IMR-90 (cell line): ENCODE measurements around the gene FRAS1. TPM values are rescaled to one million over a fixed set of nuclear protein-coding genes. Genes with fewer than 3 reads are reported as not detected.

ENCODE experiments used
- ATAC-seq: fragments of 200-7000 bp; cut with Tn5 transposase; 2 replicates; pipeline ENCODE4 v1.9.1; 2020; ENCODE audit warnings: low read depth, mild to moderate bottlenecking, moderate library complexity
- BruUV-seq: library from RNA; stranded (reverse); fragments of 400-500 nt; replicated peaks from 2 replicates; lab custom pipeline; 2021; lab: Mats Ljungman, UMichigan
- CTCF ChIA-PET: fragments of 300-600 bp; formaldehyde crosslinking; extraction: SDS; loops from one replicate; lab custom pipeline; 2021; ENCODE audit warnings: antibody characterized with exemption; lab: Yijun Ruan, JAX
- POLR2A ChIA-PET: fragments of 300-600 bp; sonication (Branson Sonifier 250); formaldehyde crosslinking; loops from one replicate; lab custom pipeline; 2022; ENCODE audit warnings: antibody characterized with exemption; ENCODE audit not compliant: unreplicated experiment; lab: Charles Lee
- DNase-seq: peaks from one replicate; pipeline ENCODE4 v3.0.0; 2013
- H2AFZ ChIP-seq: replicated peaks from 2 replicates; pipeline ENCODE3; 2013; ENCODE audit warnings: low read length, mild to moderate bottlenecking; ENCODE audit not compliant: poor library complexity
- H2AK5ac ChIP-seq: 2 replicates; pipeline ENCODE4 v1.6.1; 2013; ENCODE audit warnings: low read depth, low read length, inconsistent platforms
- H2AK9ac ChIP-seq: replicated peaks from 2 replicates; pipeline ENCODE3; 2013; ENCODE audit warnings: mild to moderate bottlenecking, low read depth, low read length, moderate library complexity; ENCODE audit not compliant: poor library complexity
- H2BK120ac ChIP-seq: 2 replicates; pipeline ENCODE4 v1.6.1; 2013; ENCODE audit warnings: low read depth, low read length, inconsistent platforms
- H2BK15ac ChIP-seq: 3 replicates; pipeline ENCODE4 v1.6.1; 2013; ENCODE audit warnings: low read depth, low read length, inconsistent platforms
- H2BK20ac ChIP-seq: 2 replicates; pipeline ENCODE4 v1.6.1; 2013; ENCODE audit warnings: low read depth, mild to moderate bottlenecking, inconsistent platforms, low read length, moderate library complexity
- H2BK5ac ChIP-seq: 2 replicates; pipeline ENCODE4 v1.6.1; 2013; ENCODE audit warnings: mild to moderate bottlenecking, low read depth, low read length, inconsistent platforms; ENCODE audit not compliant: poor library complexity, severe bottlenecking
- H3K14ac ChIP-seq: replicated peaks from 2 replicates; pipeline ENCODE4 v1.6.1; 2013; ENCODE audit warnings: low read depth, low read length, inconsistent platforms
- H3K18ac ChIP-seq: 2 replicates; pipeline ENCODE4 v1.6.1; 2013; ENCODE audit warnings: low read depth, low read length, control low read depth
- H3K23ac ChIP-seq: 2 replicates; pipeline ENCODE4 v1.6.1; 2013; ENCODE audit warnings: low read depth, low read length, inconsistent platforms
- H3K27ac ChIP-seq: 2 replicates; pipeline ENCODE4 v1.5.1; 2013; ENCODE audit warnings: mild to moderate bottlenecking, control low read depth, low read length; ENCODE audit not compliant: insufficient read depth
- H3K27me3 ChIP-seq: 2 replicates; pipeline ENCODE4 v1.6.1; 2013; ENCODE audit warnings: low read length; ENCODE audit not compliant: control insufficient read depth, insufficient read depth
- H3K36me3 ChIP-seq: 2 replicates; pipeline ENCODE4 v1.6.1; 2013; ENCODE audit warnings: low read length, mixed read lengths; ENCODE audit not compliant: control insufficient read depth, insufficient read depth
- H3K4ac ChIP-seq: 2 replicates; pipeline ENCODE4 v1.6.1; 2013; ENCODE audit warnings: low read depth, low read length, inconsistent platforms
- H3K4me1 ChIP-seq: 2 replicates; pipeline ENCODE4 v1.6.1; 2013; ENCODE audit warnings: low read length, mixed read lengths; ENCODE audit not compliant: control insufficient read depth, insufficient read depth
- H3K4me2 ChIP-seq: 2 replicates; pipeline ENCODE4 v1.6.1; 2013; ENCODE audit warnings: low read depth, mild to moderate bottlenecking, control low read depth, low read length, moderate library complexity
- H3K4me3 ChIP-seq: 2 replicates; pipeline ENCODE4 v1.5.1; 2013; ENCODE audit warnings: low read depth, mild to moderate bottlenecking, control low read depth, low read length, moderate library complexity; ENCODE audit not compliant: insufficient read depth
- H3K56ac ChIP-seq: 2 replicates; pipeline ENCODE4 v1.6.1; 2013; ENCODE audit warnings: low read length, inconsistent platforms; ENCODE audit not compliant: insufficient read depth; ENCODE audit errors: extremely low read depth
- H3K79me1 ChIP-seq, 2 experiments: 2 replicates each; pipeline ENCODE4 v1.6.1; 2013; ENCODE audit warnings: low read length in 2 of 2, inconsistent platforms in 1 of 2, low read depth in 1 of 2
- H3K9ac ChIP-seq: 2 replicates; pipeline ENCODE4 v1.6.1; 2013; ENCODE audit warnings: low read depth, low read length, control low read depth
- H3K9me1 ChIP-seq: 2 replicates; pipeline ENCODE4 v1.6.1; 2013; ENCODE audit warnings: low read length, inconsistent platforms; ENCODE audit not compliant: insufficient read depth
- H3K9me3 ChIP-seq: 2 replicates; pipeline ENCODE4 v1.6.1; 2013; ENCODE audit warnings: low read length; ENCODE audit not compliant: control insufficient read depth, insufficient read depth
- H4K20me1 ChIP-seq: 2 replicates; pipeline ENCODE4 v1.6.1; 2013; ENCODE audit warnings: low read length, inconsistent platforms; ENCODE audit not compliant: insufficient read depth
- H4K5ac ChIP-seq: 2 replicates; pipeline ENCODE4 v1.6.1; 2013; ENCODE audit warnings: mild to moderate bottlenecking, low read depth, low read length, control low read depth
- H4K8ac ChIP-seq, 2 experiments: 2 replicates each; pipeline ENCODE4 v1.6.1; 2013; ENCODE audit warnings: low read depth in 2 of 2, low read length in 2 of 2, control low read depth in 1 of 2, inconsistent platforms in 1 of 2
- H4K91ac ChIP-seq: 2 replicates; pipeline ENCODE4 v1.6.1; 2013; ENCODE audit warnings: low read depth, low read length, inconsistent platforms; ENCODE audit not compliant: insufficient read depth
- BHLHE40 ChIP-seq: fragments of 150-350 bp; IDR thresholded peaks from 2 replicates; pipeline ENCODE4 v1.6.1; 2016; ENCODE audit warnings: mild to moderate bottlenecking, low read depth, low read length
- CEBPB ChIP-seq: IDR thresholded peaks from 2 replicates; pipeline ENCODE4 v1.6.1; 2012; ENCODE audit warnings: low read depth, low read length, improper control_type of control experiment
- FOS ChIP-seq: fragments of 150-350 bp; IDR thresholded peaks from 2 replicates; pipeline ENCODE4 v1.6.1; 2016; ENCODE audit warnings: low read depth, low read length
- MAFK ChIP-seq: IDR thresholded peaks from 2 replicates; pipeline ENCODE4 v1.6.1; 2012; ENCODE audit warnings: low read depth, low read length, improper control_type of control experiment
- MXI1 ChIP-seq: IDR thresholded peaks from 2 replicates; pipeline ENCODE4 v1.6.1; 2012; ENCODE audit warnings: low read depth, mild to moderate bottlenecking, low read length, moderate library complexity, borderline replicate concordance
- NFE2L2 ChIP-seq: fragments of 150-350 bp; IDR thresholded peaks from 2 replicates; pipeline ENCODE4 v1.6.1; 2016; ENCODE audit warnings: low read depth, mild to moderate bottlenecking, low read length
- POLR2A ChIP-seq: IDR thresholded peaks from 2 replicates; pipeline ENCODE4 v1.6.1; 2012; ENCODE audit warnings: mild to moderate bottlenecking, low read depth, low read length
- SMC3 ChIP-seq: fragments of 150-350 bp; IDR thresholded peaks from 2 replicates; pipeline ENCODE4 v1.6.1; 2016; ENCODE audit warnings: low read depth, mild to moderate bottlenecking, antibody characterized with exemption, low read length, moderate library complexity
- WGBS, 2 experiments: methylation state at CpG; one replicate each; pipeline versions ENCODE4 v1.1.5 to v1.1.7; 2013; ENCODE audit warnings: missing lambda C conversion rate in 2 of 2; ENCODE audit not compliant: insufficient read length in 1 of 2; ENCODE audit errors: extremely low coverage in 2 of 2; 5-methylcytosine and 5-hydroxymethylcytosine counted together
- dilution Hi-C: fragments of 300-500 bp; cut with HindIII; formaldehyde crosslinking; loops from one replicate; pipeline ENCODE4 v1.14.3; 2018; ENCODE audit warnings: low sequenced_read_pairs; ENCODE audit not compliant: unreplicated experiment
- in situ Hi-C: fragments of 300-500 bp; cut with MboI; formaldehyde crosslinking; loops from 3 replicates; pipeline ENCODE4 v1.14.3; 2019; ENCODE audit warnings: low sequenced_read_pairs, inconsistent platforms, mixed read lengths
- intact Hi-C: fragments of 100-400 bp; cut with micrococcal nuclease; formaldehyde crosslinking; loops from 2 replicates; pipeline ENCODE4 v1.10.0; 2022
- polyA plus RNA-seq, 3 experiments: library from polyadenylated mRNA; depleted of rRNA; stranded (reverse); fragments of >200 nt; gene quantifications; 2 replicates each; pipeline ENCODE4 v1.2.3, GENCODE V29; 2012; ENCODE audit warnings: low replicate concordance in 1 of 3
- total RNA-seq: library from RNA; depleted of rRNA; stranded (reverse); fragments of >200 nt; gene quantifications from 2 replicates; pipeline ENCODE4 v1.2.3, GENCODE V29; 2012
- TF ChIP-seq, protein P1 (sequence below): conservative IDR thresholded peaks from 2 replicates; pipeline ENCODE4 v1.5.1; 2012; ENCODE audit warnings: mild to moderate bottlenecking, low read depth, low read length, improper control_type of control experiment

The FRAS1 gene
- total and polyA plus RNA-seq, 2 of the 4 experiments (the other 2 are of a cell fraction), result under 0.01 to 0.03 TPM

DNA sequence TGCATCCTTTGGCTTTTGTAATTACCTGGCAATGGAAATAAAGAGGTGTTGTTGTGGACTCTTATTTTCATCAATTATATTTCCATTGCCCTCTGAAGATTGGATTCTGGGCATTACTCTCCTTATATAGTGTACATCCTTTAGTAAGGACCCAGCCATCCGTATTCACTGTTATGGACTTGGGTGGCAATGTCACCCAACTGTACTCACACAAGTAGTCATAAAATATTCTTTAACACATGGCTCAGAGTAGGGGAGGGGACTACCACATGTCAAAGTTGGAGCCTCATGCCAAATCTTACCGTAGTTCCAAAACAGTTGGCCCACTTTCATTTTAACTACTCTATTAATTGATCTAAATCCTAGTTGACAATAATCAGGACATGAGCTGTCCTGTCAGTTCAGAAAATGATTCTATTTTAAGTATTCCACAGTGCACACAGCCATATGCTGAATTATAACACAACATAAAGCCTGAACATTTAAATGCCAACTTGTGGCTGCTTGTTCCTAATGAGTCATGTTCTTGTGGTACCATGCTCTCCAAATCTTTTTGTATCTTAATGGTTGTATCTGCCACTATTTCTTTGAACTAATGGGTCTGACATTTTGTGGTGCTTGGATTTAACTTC is 4.9 kb downstream of the FRAS1 start:
- Histone ChIP-seq H4K8ac (no peak overlapping the region), H4K20me1 (no peaks in the 10 kb centered on the region; the same call in 1 of the 2 replicates), H2AK9ac (no peak overlapping the region), H3K4me1 (peaks cover 2% of the 10 kb centered on the region; the same call in 1 of the 2 replicates), H3K18ac (no peak overlapping the region), H2BK20ac (no peak overlapping the region), H3K56ac (no peak overlapping the region), H2BK5ac (no peak overlapping the region), H2BK120ac (no peak overlapping the region), H4K5ac (no peak overlapping the region), H3K23ac (no peak overlapping the region), H3K36me3 (no peaks in the 10 kb centered on the region), H3K9me1 (no peaks in the 10 kb centered on the region), H2AFZ (no peak overlapping the region), H2BK15ac (no peak overlapping the region), H3K27ac (no peak overlapping the region), H3K4me2 (no peak overlapping the region), H3K4ac (no peak overlapping the region), H3K14ac (no peak overlapping the region), H3K79me1 (no peaks in the 10 kb centered on the region), H3K9ac (no peak overlapping the region), H3K9me3 (no peaks in the 10 kb centered on the region), H3K4me3 (no peak overlapping the region), H3K27me3 (peaks cover 29% of the 10 kb centered on the region), H4K91ac (no peak overlapping the region), H2AK5ac (no peak overlapping the region)
- TF ChIP-seq NFE2L2 (no peak), BHLHE40 (no peak), MAFK (no peak), FOS (no peak), SMC3 (no peak), MXI1 (no peak), POLR2A (no peak), CEBPB (no peak)
- TF ChIP-seq, protein P1, sequence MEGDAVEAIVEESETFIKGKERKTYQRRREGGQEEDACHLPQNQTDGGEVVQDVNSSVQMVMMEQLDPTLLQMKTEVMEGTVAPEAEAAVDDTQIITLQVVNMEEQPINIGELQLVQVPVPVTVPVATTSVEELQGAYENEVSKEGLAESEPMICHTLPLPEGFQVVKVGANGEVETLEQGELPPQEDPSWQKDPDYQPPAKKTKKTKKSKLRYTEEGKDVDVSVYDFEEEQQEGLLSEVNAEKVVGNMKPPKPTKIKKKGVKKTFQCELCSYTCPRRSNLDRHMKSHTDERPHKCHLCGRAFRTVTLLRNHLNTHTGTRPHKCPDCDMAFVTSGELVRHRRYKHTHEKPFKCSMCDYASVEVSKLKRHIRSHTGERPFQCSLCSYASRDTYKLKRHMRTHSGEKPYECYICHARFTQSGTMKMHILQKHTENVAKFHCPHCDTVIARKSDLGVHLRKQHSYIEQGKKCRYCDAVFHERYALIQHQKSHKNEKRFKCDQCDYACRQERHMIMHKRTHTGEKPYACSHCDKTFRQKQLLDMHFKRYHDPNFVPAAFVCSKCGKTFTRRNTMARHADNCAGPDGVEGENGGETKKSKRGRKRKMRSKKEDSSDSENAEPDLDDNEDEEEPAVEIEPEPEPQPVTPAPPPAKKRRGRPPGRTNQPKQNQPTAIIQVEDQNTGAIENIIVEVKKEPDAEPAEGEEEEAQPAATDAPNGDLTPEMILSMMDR, result no peak
- no CpG with 5 or more reads among the region's 2 CpGs for WGBS, 2 experiments
- DNase-seq (no peak), ATAC-seq (no peak)
- in situ Hi-C loops (no loop called here), dilution Hi-C loops (no loop called here), intact Hi-C loops (no loop called here)
- ChIA-PET CTCF (no interaction called here), POLR2A (no interaction called here)
- BruUV-seq, result no TSS peak
